ENCODE results near the gene PSME3IP1. TPM values are rescaled to one million over a fixed set of nuclear protein-coding genes. Genes with fewer than 3 reads are reported as not detected.

PSME3IP1 gene
- total and polyA plus RNA-seq, 7 donors: 37.1 to 61.9 (median 48.7) TPM

GRCh38 chr16:57115168-57115513 lies 70.7 kb downstream of the PSME3IP1 start:
- Histone ChIP-seq H3K27me3 (ENCODE audit: insufficient read depth in 3 of 3, low read length in 2 of 3) (no peaks in the 10 kb centered on the region), H3K4me1 (no peaks in the 10 kb centered on the region), H3K4me3 (no peak overlapping the region), H3K9me3 (no peaks in the 10 kb centered on the region), H3K27ac (no peak overlapping the region), H3K36me3 (ENCODE audit: insufficient read depth in 1 of 2, low read depth in 1 of 2) (peaks cover 0 to 38% of the 10 kb centered on the region in 2 donors)
- no peak for ATAC-seq
- WGBS, 3 donors: 64 to 67% (median 65%) methylated on average over 8 to 10 of the region's 10 CpGs
- no peak for DNase-seq
- TF ChIP-seq, protein P1, sequence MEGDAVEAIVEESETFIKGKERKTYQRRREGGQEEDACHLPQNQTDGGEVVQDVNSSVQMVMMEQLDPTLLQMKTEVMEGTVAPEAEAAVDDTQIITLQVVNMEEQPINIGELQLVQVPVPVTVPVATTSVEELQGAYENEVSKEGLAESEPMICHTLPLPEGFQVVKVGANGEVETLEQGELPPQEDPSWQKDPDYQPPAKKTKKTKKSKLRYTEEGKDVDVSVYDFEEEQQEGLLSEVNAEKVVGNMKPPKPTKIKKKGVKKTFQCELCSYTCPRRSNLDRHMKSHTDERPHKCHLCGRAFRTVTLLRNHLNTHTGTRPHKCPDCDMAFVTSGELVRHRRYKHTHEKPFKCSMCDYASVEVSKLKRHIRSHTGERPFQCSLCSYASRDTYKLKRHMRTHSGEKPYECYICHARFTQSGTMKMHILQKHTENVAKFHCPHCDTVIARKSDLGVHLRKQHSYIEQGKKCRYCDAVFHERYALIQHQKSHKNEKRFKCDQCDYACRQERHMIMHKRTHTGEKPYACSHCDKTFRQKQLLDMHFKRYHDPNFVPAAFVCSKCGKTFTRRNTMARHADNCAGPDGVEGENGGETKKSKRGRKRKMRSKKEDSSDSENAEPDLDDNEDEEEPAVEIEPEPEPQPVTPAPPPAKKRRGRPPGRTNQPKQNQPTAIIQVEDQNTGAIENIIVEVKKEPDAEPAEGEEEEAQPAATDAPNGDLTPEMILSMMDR (IDR thresholded peaks at IDR 0.05): no peak
- intact Hi-C loops (cut with DNase I): no loop called here

DNA sequence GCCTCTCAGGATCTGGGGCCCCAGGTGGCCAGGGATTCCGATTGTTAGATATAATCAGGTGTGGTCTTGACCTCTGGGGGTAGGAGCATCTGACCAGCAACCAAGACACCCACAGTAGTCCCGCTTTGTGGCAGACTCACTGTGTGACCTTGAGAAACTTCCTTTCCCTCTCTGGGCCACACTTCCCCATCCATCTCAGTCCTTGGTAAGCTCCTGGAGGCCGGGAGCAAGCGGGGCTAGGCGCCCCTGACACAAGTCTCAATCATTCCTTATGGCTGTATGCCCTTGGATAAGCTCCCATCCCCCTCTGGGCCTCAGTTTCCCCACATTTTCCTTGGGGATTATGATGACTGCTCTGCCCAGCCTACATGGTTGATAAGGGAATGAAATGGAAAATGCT lies 72.2 kb downstream of the PSME3IP1 start:
- TF ChIP-seq, protein P1 (IDR thresholded peaks at IDR 0.05): no peak
- Histone ChIP-seq H3K4me1 (no peaks in the 10 kb centered on the region), H3K27me3 (ENCODE audit: insufficient read depth in 3 of 3, low read length in 2 of 3) (no peaks in the 10 kb centered on the region), H3K36me3 (ENCODE audit: insufficient read depth in 1 of 2, low read depth in 1 of 2) (peaks cover 0 to 27% of the 10 kb centered on the region in 2 donors), H3K4me3 (no peak overlapping the region), H3K27ac (no peak overlapping the region), H3K9me3 (no peaks in the 10 kb centered on the region)
- 90 to 96% (median 94%) methylated on average over 5 of the region's 5 CpGs for WGBS, 3 donors
- DNase-seq (no peak), ATAC-seq (no peak)
- intact Hi-C loops (cut with DNase I): no loop called here

DNA sequence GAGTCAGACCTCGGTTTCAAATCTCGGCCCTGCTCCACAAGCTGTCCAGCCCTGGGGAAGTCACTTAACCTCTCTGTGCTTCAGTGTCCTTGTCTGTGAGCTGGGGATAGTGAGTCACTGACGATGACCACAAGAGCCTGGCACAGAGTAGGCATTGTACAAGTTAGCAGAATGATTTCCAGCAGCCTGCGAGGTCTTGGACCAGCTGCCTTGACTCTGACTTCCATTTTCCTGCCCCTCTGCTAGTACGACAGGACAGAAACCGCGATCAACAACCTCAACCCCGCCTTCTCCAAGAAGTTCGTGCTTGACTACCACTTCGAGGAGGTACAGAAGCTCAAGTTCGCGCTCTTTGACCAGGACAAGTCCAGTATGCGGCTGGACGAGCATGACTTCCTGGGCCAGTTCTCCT lies 72.8 kb downstream of the PSME3IP1 start:
- TF ChIP-seq, protein P1 (IDR thresholded peaks at IDR 0.05): no peak
- Histone ChIP-seq H3K9me3 (no peaks in the 10 kb centered on the region), H3K27ac (no peak overlapping the region), H3K4me3 (no peak overlapping the region), H3K36me3 (ENCODE audit: insufficient read depth in 1 of 2, low read depth in 1 of 2) (peaks cover 0 to 27% of the 10 kb centered on the region in 2 donors), H3K27me3 (ENCODE audit: insufficient read depth in 3 of 3, low read length in 2 of 3) (no peaks in the 10 kb centered on the region), H3K4me1 (no peaks in the 10 kb centered on the region)
- intact Hi-C loops (cut with DNase I): no loop called here
- DNase-seq: no peak
- 88 to 91% (median 89%) methylated on average over 14 of the region's 14 CpGs for WGBS, 3 donors
- ATAC-seq: no peak

DNA sequence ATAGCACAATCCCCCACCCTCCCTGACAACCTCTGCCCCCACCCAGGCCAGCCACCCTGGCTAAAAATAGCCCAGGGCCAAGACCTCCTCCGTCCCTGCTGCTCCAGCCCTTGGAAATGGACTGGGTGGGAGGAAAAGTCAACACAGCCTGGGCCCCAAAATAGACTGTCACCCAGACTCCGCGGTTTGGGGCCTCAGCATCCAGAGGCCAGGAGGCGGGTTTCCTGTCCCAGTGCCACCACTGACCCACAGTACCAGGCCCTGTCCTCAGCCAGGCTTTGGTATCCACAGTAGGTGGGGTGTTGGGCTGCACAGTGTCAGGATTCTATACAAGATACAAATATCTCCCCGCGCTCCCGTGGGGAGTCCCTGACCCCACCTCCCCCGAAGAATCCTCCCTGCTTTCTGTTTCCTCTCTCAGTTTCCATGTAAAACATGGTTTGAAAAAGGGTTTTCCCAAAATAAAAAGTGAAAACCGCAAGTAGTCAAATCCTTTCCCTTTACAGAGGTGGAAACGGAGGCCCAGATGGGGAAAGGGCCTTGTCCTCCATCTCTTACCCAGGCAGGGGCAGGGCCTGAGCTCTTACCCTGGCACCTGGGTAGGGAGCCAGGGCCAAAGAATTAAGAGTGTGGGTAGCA lies 73.3 kb downstream of the PSME3IP1 start:
- H3K27ac ChIP-seq: no peak overlapping the region
- ATAC-seq (no peak), DNase-seq (no peak)
- 75 to 79% (median 75%) methylated on average over 10 of the region's 10 CpGs for WGBS, 3 donors
- TF ChIP-seq, protein P1 (IDR thresholded peaks at IDR 0.05): no peak
- H3K27me3 ChIP-seq (ENCODE audit: insufficient read depth in 3 of 3, low read length in 2 of 3): no peaks in the 10 kb centered on the region
- no peak overlapping the region for H3K4me3 ChIP-seq
- no peaks in the 10 kb centered on the region for H3K9me3 ChIP-seq
- H3K4me1 ChIP-seq: no peaks in the 10 kb centered on the region
- intact Hi-C loops (cut with DNase I): no loop called here
- H3K36me3 ChIP-seq (ENCODE audit: insufficient read depth in 1 of 2, low read depth in 1 of 2): peaks cover 0 to 24% of the 10 kb centered on the region in 2 donors

GRCh38 chr16:57111420-57111819 lies 74.4 kb downstream of the PSME3IP1 start:
- Histone ChIP-seq H3K27me3 (ENCODE audit: insufficient read depth in 3 of 3, low read length in 2 of 3) (no peaks in the 10 kb centered on the region), H3K27ac (no peak overlapping the region), H3K4me3 (no peak overlapping the region), H3K9me3 (no peaks in the 10 kb centered on the region), H3K4me1 (peaks cover 4% of the 10 kb centered on the region), H3K36me3 (ENCODE audit: insufficient read depth in 1 of 2, low read depth in 1 of 2) (peaks cover 0 to 14% of the 10 kb centered on the region in 2 donors)
- TF ChIP-seq, protein P1 (IDR thresholded peaks at IDR 0.05): no peak
- 94 to 97% (median 95%) methylated on average over 2 of the region's 2 CpGs for WGBS, 3 donors
- ATAC-seq: no peak
- intact Hi-C loops (cut with DNase I): no loop called here
- DNase-seq: no peak

Measured in psoas muscle (tissue), 8 donors.